SK-N-SH (cell line): ENCODE measurements around the gene LRRC15. TPM values are rescaled to one million over a fixed set of nuclear protein-coding genes. Genes with fewer than 3 reads are reported as not detected.
A peak's percentile ranks its signal among the peaks of the same experiment; 100 is the strongest.

ENCODE experiments used
- CTCF ChIA-PET: fragments of 300-600, 350-600 bp; formaldehyde crosslinking; extraction: SDS; loops from one replicate; lab custom pipeline; 2021; lab: Yijun Ruan, JAX
- POLR2A ChIA-PET: fragments of 350-600 bp; sonication (Branson Sonifier 250); formaldehyde crosslinking; extraction: SDS; loops from one replicate; lab custom pipeline; 2020; ENCODE audit warnings: antibody characterized with exemption, inconsistent platforms; lab: Yijun Ruan, JAX
- DNase-seq: peaks from one replicate; pipeline ENCODE4 v3.0.0; 2012
- H2AFZ ChIP-seq: fragments of 200-600 bp; sonication (generic); 2 replicates; pipeline ENCODE4 v1.8.1; 2016; ENCODE audit warnings: antibody characterized with exemption, mild to moderate bottlenecking, low read depth
- H3F3A ChIP-seq: fragments of 200-600 bp; sonication (generic); replicated peaks from 2 replicates; pipeline ENCODE3; 2016; ENCODE audit warnings: antibody characterized with exemption, mild to moderate bottlenecking; ENCODE audit not compliant: insufficient read depth
- H3K27ac ChIP-seq, 2 experiments: fragments of 200-500 bp in 1 of 2; fragments of 200-600 bp in 1 of 2; sonication (Bioruptor generic) in 1 of 2; sonication (generic), shearing (Covaris generic) in 1 of 2; 2 replicates each; pipeline versions ENCODE4 v1.5.1 to v1.6.1; 2014 to 2016; ENCODE audit warnings: low read depth in 2 of 2, inconsistent platforms in 1 of 2, low read length in 1 of 2, mild to moderate bottlenecking in 1 of 2, mixed read lengths in 1 of 2
- H3K27me3 ChIP-seq: fragments of 200-600 bp; sonication (generic), shearing (Covaris generic); 2 replicates; pipeline ENCODE4 v1.6.1; 2016; ENCODE audit warnings: mixed run types; ENCODE audit not compliant: insufficient read depth
- H3K36me3 ChIP-seq, 2 experiments: fragments of 200-500 bp in 1 of 2; fragments of 200-600 bp in 1 of 2; sonication (Bioruptor generic) in 1 of 2; sonication (generic) in 1 of 2; replicated peaks in 1 of 2; 2 replicates each; pipeline versions ENCODE3 to v1.5.1; 2014 to 2016; ENCODE audit warnings: low read length in 1 of 2, mild to moderate bottlenecking in 1 of 2; ENCODE audit not compliant: insufficient read depth in 2 of 2, control insufficient read depth in 1 of 2
- H3K4me1 ChIP-seq, 2 experiments: fragments of 200-500 bp in 1 of 2; fragments of 200-600 bp in 1 of 2; sonication (Bioruptor generic) in 1 of 2; sonication (generic), shearing (Covaris generic) in 1 of 2; 2 replicates each; pipeline versions ENCODE4 v1.5.1 to v1.6.1; 2014 to 2016; ENCODE audit warnings: low read depth in 1 of 2, low read length in 1 of 2, mixed run types in 1 of 2; ENCODE audit not compliant: insufficient read depth in 2 of 2, control insufficient read depth in 1 of 2
- H3K4me2 ChIP-seq: fragments of 200-600 bp; sonication (generic), shearing (Covaris generic); 2 replicates; pipeline ENCODE4 v1.6.1; 2017; ENCODE audit warnings: mixed run types
- H3K4me3 ChIP-seq, 2 experiments: fragments of 200-500 bp in 1 of 2; fragments of 200-600 bp in 1 of 2; sonication (Bioruptor generic) in 1 of 2; sonication (generic), shearing (Covaris generic) in 1 of 2; 2 replicates each; pipeline versions ENCODE4 v1.5.1 to v1.8.1; 2014 to 2016; ENCODE audit warnings: low read depth in 2 of 2, inconsistent platforms in 1 of 2, low read length in 1 of 2, mild to moderate bottlenecking in 1 of 2, mixed read lengths in 1 of 2, moderate library complexity in 1 of 2
- H3K79me2 ChIP-seq: fragments of 200-600 bp; sonication (generic); 2 replicates; pipeline ENCODE4 v1.8.1; 2017; ENCODE audit warnings: mild to moderate bottlenecking; ENCODE audit not compliant: insufficient read depth
- H3K9ac ChIP-seq: fragments of 200-600 bp; sonication (generic); 2 replicates; pipeline ENCODE4 v1.6.1; 2017; ENCODE audit warnings: mixed run types
- H3K9me2 ChIP-seq: fragments of 200-600 bp; sonication (generic); 2 replicates; pipeline ENCODE4 v1.6.1; 2017; ENCODE audit warnings: mixed run types
- H3K9me3 ChIP-seq: fragments of 200-600 bp; sonication (generic); 2 replicates; pipeline ENCODE4 v1.6.1; 2017; ENCODE audit warnings: mixed run types, mild to moderate bottlenecking, moderate library complexity
- H4K20me1 ChIP-seq: fragments of 200-600 bp; sonication (generic); 2 replicates; pipeline ENCODE4 v1.6.1; 2017; ENCODE audit warnings: mild to moderate bottlenecking, mixed run types; ENCODE audit not compliant: insufficient read depth
- EP300 ChIP-seq, 2 experiments: IDR thresholded peaks; 2 replicates each; pipeline versions ENCODE4 v1.4.0 to v1.6.1; 2012; ENCODE audit warnings: borderline replicate concordance in 1 of 2, low read depth in 1 of 2, low read length in 1 of 2
- FOSL2 ChIP-seq: IDR thresholded peaks from 2 replicates; pipeline ENCODE4 v1.4.0; 2012; ENCODE audit warnings: low read depth, mild to moderate bottlenecking, moderate library complexity, borderline replicate concordance
- FOXM1 ChIP-seq: IDR thresholded peaks from 2 replicates; pipeline ENCODE4 v1.4.0; 2012; ENCODE audit warnings: low read depth, mild to moderate bottlenecking
- GATA2 ChIP-seq: sonication (generic); formaldehyde crosslinking; IDR thresholded peaks from 2 replicates; pipeline ENCODE4 v1.5.0; 2020; ENCODE audit warnings: mild to moderate bottlenecking, missing genetic modification reagents
- MXI1 ChIP-seq: IDR thresholded peaks from 2 replicates; pipeline ENCODE4 v1.6.1; 2012; ENCODE audit warnings: mild to moderate bottlenecking, low read depth, low read length, improper control_type of control experiment
- NRF1 ChIP-seq: IDR thresholded peaks from 2 replicates; pipeline ENCODE4 v1.6.1; 2012; ENCODE audit warnings: low read depth, mild to moderate bottlenecking, low read length
- POLR2AphosphoS5 ChIP-seq: IDR thresholded peaks from 2 replicates; pipeline ENCODE4 v1.6.1; 2012; ENCODE audit warnings: low read depth, low read length
- RAD21 ChIP-seq: IDR thresholded peaks from 2 replicates; pipeline ENCODE4 v1.6.1; 2012; ENCODE audit warnings: mild to moderate bottlenecking, low read length
- RCOR1 ChIP-seq: fragments of 150-350 bp; IDR thresholded peaks from 2 replicates; pipeline ENCODE4 v1.6.1; 2017; ENCODE audit warnings: antibody characterized with exemption, low read length
- RFX5 ChIP-seq: IDR thresholded peaks from 2 replicates; pipeline ENCODE4 v1.6.1; 2012; ENCODE audit warnings: mild to moderate bottlenecking, improper control_type of control experiment, low read length
- SIN3A ChIP-seq: IDR thresholded peaks from 2 replicates; pipeline ENCODE4 v1.6.1; 2012; ENCODE audit warnings: low read depth, mild to moderate bottlenecking, low read length, moderate library complexity, borderline replicate concordance
- SMC3 ChIP-seq: IDR thresholded peaks from 2 replicates; pipeline ENCODE4 v1.6.1; 2012; ENCODE audit warnings: low read depth, low read length, improper control_type of control experiment
- TAF1 ChIP-seq: IDR thresholded peaks from 2 replicates; pipeline ENCODE4 v1.6.1; 2012; ENCODE audit warnings: low read depth, mild to moderate bottlenecking, low read length, moderate library complexity, borderline replicate concordance
- TEAD4 ChIP-seq: IDR thresholded peaks from 2 replicates; pipeline ENCODE4 v1.4.0; 2012; ENCODE audit warnings: mild to moderate bottlenecking, borderline replicate concordance; ENCODE audit not compliant: insufficient read depth
- YY1 ChIP-seq: IDR thresholded peaks from 2 replicates; pipeline ENCODE4 v1.4.0; 2012; ENCODE audit warnings: low read depth, mild to moderate bottlenecking
- WGBS: methylation state at CpG from one replicate; pipeline ENCODE4 v1.1.6; 2017; ENCODE audit warnings: low lambda C conversion rate; 5-methylcytosine and 5-hydroxymethylcytosine counted together
- polyA plus RNA-seq, 3 experiments: library from polyadenylated mRNA; depleted of rRNA; stranded (reverse); fragments of >200 nt; gene quantifications; 2 replicates each; pipeline ENCODE4 v1.2.3, GENCODE V29; 2012
- TF ChIP-seq, protein P1 (sequence below): IDR thresholded peaks from 2 replicates; pipeline ENCODE4 v1.4.0; 2012; ENCODE audit warnings: low read depth, borderline replicate concordance
- TF ChIP-seq, protein P2 (sequence below): IDR thresholded peaks from 2 replicates; pipeline ENCODE4; 2012

The LRRC15 gene
- polyA plus RNA-seq, 1 of the 3 experiments (the other 2 are of a cell fraction) = 0.02 TPM

GRCh38 chr3:194318511-194319161, 50.9 kb downstream of the LRRC15 start:
- Histone ChIP-seq H2AFZ (no peak overlapping the region), H3K79me2 (no peaks in the 10 kb centered on the region), H3K27ac (no peak overlapping the region), H3K4me3 (no peak overlapping the region), H3K4me1 (peaks cover 16 to 17% of the 10 kb centered on the region in 2 experiments; a peak in 3 of 4 replicates), H3K9me2 (no peaks in the 10 kb centered on the region), H3F3A (peaks cover 3% of the 10 kb centered on the region), H3K4me2 (no peak overlapping the region), H3K9me3 (0 out of 2 replicates have a peak, but pooled peaks cover 6% of the 10 kb centered on the region), H3K36me3 (no peaks in the 10 kb centered on the region), H3K9ac (no peak overlapping the region), H3K27me3 (no peaks in the 10 kb centered on the region), H4K20me1 (no peaks in the 10 kb centered on the region)
- TF ChIP-seq SIN3A (no peak), FOSL2 (no peak), GATA2 (no peak)
- TF ChIP-seq, protein P1, sequence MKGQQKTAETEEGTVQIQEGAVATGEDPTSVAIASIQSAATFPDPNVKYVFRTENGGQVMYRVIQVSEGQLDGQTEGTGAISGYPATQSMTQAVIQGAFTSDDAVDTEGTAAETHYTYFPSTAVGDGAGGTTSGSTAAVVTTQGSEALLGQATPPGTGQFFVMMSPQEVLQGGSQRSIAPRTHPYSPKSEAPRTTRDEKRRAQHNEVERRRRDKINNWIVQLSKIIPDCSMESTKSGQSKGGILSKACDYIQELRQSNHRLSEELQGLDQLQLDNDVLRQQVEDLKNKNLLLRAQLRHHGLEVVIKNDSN = no peak
- ChIA-PET CTCF (interaction anchor here (1.0 to 13.4 kb wide), 4 partner anchors 181 to 653 kb away, joined by 3 to 246 read pairs (median 4); no protein-coding TSS in a partner anchor), POLR2A (no interaction called here)
- DNase-seq = no peak
- WGBS = 63% methylated on average over 3 of the region's 3 CpGs

GRCh38 chr3:194316918-194317317, 52.6 kb downstream of the LRRC15 start:
- Histone ChIP-seq H3K27ac (no peak overlapping the region), H3K79me2 (no peaks in the 10 kb centered on the region), H3K4me2 (no peak overlapping the region), H3F3A (no peaks in the 10 kb centered on the region), H3K4me3 (no peak overlapping the region), H2AFZ (no peak overlapping the region), H3K9me2 (no peaks in the 10 kb centered on the region), H3K4me1 (peaks cover 2 to 28% of the 10 kb centered on the region in 2 experiments; a peak in 2 of 4 replicates), H3K36me3 (no peaks in the 10 kb centered on the region), H3K27me3 (peaks cover 17% of the 10 kb centered on the region; the same call in 1 of the 2 replicates), H3K9me3 (0 out of 2 replicates have a peak, but pooled peaks cover 6% of the 10 kb centered on the region), H4K20me1 (no peaks in the 10 kb centered on the region), H3K9ac (no peak overlapping the region)
- ChIA-PET POLR2A (interaction anchor here (1.0 to 2.2 kb wide), 2 partner anchors 175 to 182 kb away, joined by 3 to 11 read pairs; no protein-coding TSS in a partner anchor), CTCF (interaction anchor here (1.0 to 13.4 kb wide), 6 partner anchors 45 to 651 kb away, joined by 5 to 246 read pairs (median 28); partner anchors contain the start of gene HES1)
- WGBS = 100% methylated on average over 2 of the region's 6 CpGs
- TF ChIP-seq EP300 (IDR thresholded peaks at IDR 0.05; ENCODE audit: borderline replicate concordance in 1 of 2, low read depth in 1 of 2, low read length in 1 of 2) (no peak), RFX5 (no peak)
- TF ChIP-seq, protein P1 = no peak
- DNase-seq = no peak

- Histone ChIP-seq H3K36me3 (no peaks in the 10 kb centered on the region), H3K4me3 (peak overlapping the region; percentile 44 to 69; a peak in 3 of 4 replicates), H3F3A (no peaks in the 10 kb centered on the region), H3K27me3 (peaks cover 26% of the 10 kb centered on the region), H3K4me2 (peak overlapping the region; percentile 81), H2AFZ (no peak overlapping the region; the same call in 1 of the 2 replicates), H3K9me3 (0 out of 2 replicates have a peak, but pooled peaks cover 6% of the 10 kb centered on the region), H3K9ac (no peak overlapping the region), H4K20me1 (no peaks in the 10 kb centered on the region), H3K79me2 (no peaks in the 10 kb centered on the region), H3K4me1 (peaks cover 0 to 28% of the 10 kb centered on the region in 2 experiments; a peak in 1 of 4 replicates), H3K9me2 (no peaks in the 10 kb centered on the region), H3K27ac (no peak overlapping the region)
- DNase-seq = no peak
- CTCF ChIA-PET = interaction anchor here (0.6 to 13.4 kb wide), 102 partner anchors 8 to 857 kb away, joined by 3 to 246 read pairs (median 4); partner anchors contain the start of genes CPN2 and HES1
- POLR2A ChIA-PET = interaction anchor here (0.6 to 2.2 kb wide), 9 partner anchors 8 to 528 kb away, joined by 3 to 13 read pairs (median 4); no protein-coding TSS in a partner anchor
- 69% methylated on average over 10 of the region's 17 CpGs for WGBS
- TF ChIP-seq YY1 (no peak), TEAD4 (no peak), RAD21 (no peak), NRF1 (no peak), SMC3 (no peak), MXI1 (no peak), TAF1 (no peak), FOXM1 (no peak), RCOR1 (no peak), POLR2AphosphoS5 (no peak)
- TF ChIP-seq, protein P2, sequence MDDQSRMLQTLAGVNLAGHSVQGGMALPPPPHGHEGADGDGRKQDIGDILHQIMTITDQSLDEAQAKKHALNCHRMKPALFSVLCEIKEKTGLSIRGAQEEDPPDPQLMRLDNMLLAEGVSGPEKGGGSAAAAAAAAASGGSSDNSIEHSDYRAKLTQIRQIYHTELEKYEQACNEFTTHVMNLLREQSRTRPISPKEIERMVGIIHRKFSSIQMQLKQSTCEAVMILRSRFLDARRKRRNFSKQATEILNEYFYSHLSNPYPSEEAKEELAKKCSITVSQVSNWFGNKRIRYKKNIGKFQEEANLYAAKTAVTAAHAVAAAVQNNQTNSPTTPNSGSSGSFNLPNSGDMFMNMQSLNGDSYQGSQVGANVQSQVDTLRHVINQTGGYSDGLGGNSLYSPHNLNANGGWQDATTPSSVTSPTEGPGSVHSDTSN = no peak
- TF ChIP-seq, protein P1 = no peak
These were observed 53.6 kb downstream of the LRRC15 start for GRCh38 chr3:194315965-194316361.
